ENCODE measurements around the gene ILRUN. TPM values are rescaled to one million over a fixed set of nuclear protein-coding genes. Genes with fewer than 3 reads are reported as not detected.

Gene ILRUN
- total RNA-seq, 1 donor from 2014 or later: 81.7 TPM

Other genes with a start within 250 kb of the ILRUN start
- not detected for gene PACSIN1, start 230.7 kb downstream of the ILRUN start, total RNA-seq
- 0.15 TPM for gene SPDEF, start 140.4 kb downstream of the ILRUN start, total RNA-seq
- gene SNRPC, start 60.7 kb upstream of the ILRUN start, total RNA-seq: 34.4 TPM
- 5.6 TPM for gene BLTP3A, start 95.3 kb upstream of the ILRUN start, total RNA-seq
- 11.1 TPM for gene TAF11, start 191.3 kb upstream of the ILRUN start, total RNA-seq
- 13.4 TPM for gene ANKS1A, start 192.5 kb upstream of the ILRUN start, total RNA-seq

Data from left lobe of liver (tissue), 1 donor.